Measurements from ENCODE around the gene SYT1.
A peak's percentile ranks its signal among the peaks of the same experiment; 100 is the strongest.

The SYT1 gene

DNA sequence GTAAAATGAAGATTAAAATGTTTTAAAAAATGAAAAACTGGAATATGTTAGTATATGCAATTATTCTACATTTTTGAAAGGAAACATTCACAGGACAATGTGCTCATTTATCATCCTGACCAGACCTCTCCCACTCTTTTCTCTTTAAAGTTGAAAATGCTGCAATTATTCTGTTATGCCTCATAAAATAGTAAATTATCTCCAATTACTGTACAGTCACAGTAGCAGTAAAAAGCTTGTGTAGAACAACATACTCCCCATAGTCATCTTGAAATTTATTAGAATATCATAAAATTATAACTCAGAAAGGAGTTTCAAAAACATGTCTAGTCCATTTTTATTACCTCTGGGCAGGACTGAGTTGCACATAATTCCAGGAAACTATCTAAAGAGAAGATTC lies 250.3 kb downstream of the SYT1 start:
- no peak overlapping the region for H4K8ac ChIP-seq (ENCODE audit: low read length)
- no peak overlapping the region for H3K4me3 ChIP-seq (ENCODE audit: insufficient read depth in 1 of 2, low read depth in 1 of 2, low read length in 2 of 2)
- no peak overlapping the region for H2AK5ac ChIP-seq (ENCODE audit: low read length, severe bottlenecking)

DNA sequence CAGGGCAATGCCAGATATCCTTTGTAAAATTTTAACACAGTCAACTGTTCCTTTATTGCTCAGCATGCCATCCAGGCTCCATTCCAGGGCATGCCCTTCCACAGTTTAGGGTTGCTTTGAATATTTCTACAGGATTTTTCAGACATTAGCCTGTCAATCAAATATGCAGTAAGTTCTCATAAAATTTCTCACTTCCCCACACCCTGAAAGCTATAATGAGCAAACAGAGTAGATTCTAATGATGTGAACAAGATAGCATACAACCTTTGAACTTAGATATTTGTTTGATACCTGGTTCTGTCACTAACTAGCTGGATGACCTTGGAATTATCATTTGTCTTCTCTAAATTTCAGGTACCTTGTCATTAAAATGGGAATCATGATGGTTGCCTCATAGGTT lies 251.2 kb downstream of the SYT1 start:
- no peaks in the 10 kb centered on the region for H3K9me3 ChIP-seq (ENCODE audit: control insufficient read depth, low read length)
- H2BK5ac ChIP-seq (ENCODE audit: low read depth, low read length, poor library complexity, severe bottlenecking) = no peak overlapping the region
- no peak overlapping the region for H4K8ac ChIP-seq (ENCODE audit: low read length)
- H4K91ac ChIP-seq (ENCODE audit: low read length) = no peak overlapping the region
- H2BK120ac ChIP-seq (ENCODE audit: low read depth, low read length) = no peak overlapping the region
- no peaks in the 10 kb centered on the region for H3K4me1 ChIP-seq (ENCODE audit: control insufficient read depth, insufficient read depth, low read depth, low read length)
- no peak overlapping the region for H2BK12ac ChIP-seq (ENCODE audit: low read length in 2 of 2)
- no peak overlapping the region for H3K14ac ChIP-seq (ENCODE audit: low read length in 2 of 2)
- no peak overlapping the region for H2BK15ac ChIP-seq (ENCODE audit: low read depth, poor library complexity, severe bottlenecking)
- no peak overlapping the region for H3K4ac ChIP-seq (ENCODE audit: low read depth in 1 of 2, low read length in 2 of 2)
- no peak overlapping the region for H2AK5ac ChIP-seq (ENCODE audit: low read length, severe bottlenecking)
- no peak overlapping the region for H3K23ac ChIP-seq (ENCODE audit: low read length in 2 of 2)
- no peak overlapping the region for H3K27ac ChIP-seq (ENCODE audit: low read length, poor library complexity, severe bottlenecking)
- no peaks in the 10 kb centered on the region for H3K36me3 ChIP-seq (ENCODE audit: control insufficient read depth in 1 of 2, insufficient read depth in 2 of 2, low read depth in 1 of 2, low read length in 2 of 2)
- H2AFZ ChIP-seq (ENCODE audit: low read depth, low read length) = no peak overlapping the region
- H3K18ac ChIP-seq (ENCODE audit: low read depth in 1 of 2, low read length in 2 of 2) = no peak overlapping the region
- DNase-seq = no peak
- H3K27me3 ChIP-seq (ENCODE audit: control insufficient read depth in 1 of 2, insufficient read depth in 1 of 2, low read length in 2 of 2) = no peaks in the 10 kb centered on the region
- H3K4me2 ChIP-seq (ENCODE audit: low read length, poor library complexity, severe bottlenecking) = no peak overlapping the region
- no peak overlapping the region for H3K4me3 ChIP-seq (ENCODE audit: insufficient read depth in 1 of 2, low read depth in 1 of 2, low read length in 2 of 2)
- no peak overlapping the region for H3K9ac ChIP-seq (ENCODE audit: low read length)
- no peaks in the 10 kb centered on the region for H3K79me1 ChIP-seq (replicated peaks; ENCODE audit: low read length, poor library complexity, severe bottlenecking)

More for the DNA sequence above, 250.3 kb downstream of the SYT1 start:
- Histone ChIP-seq H3K4ac (ENCODE audit: low read depth in 1 of 2, low read length in 2 of 2) (no peak overlapping the region), H3K27ac (ENCODE audit: low read length, poor library complexity, severe bottlenecking) (no peak overlapping the region), H3K4me1 (ENCODE audit: control insufficient read depth, insufficient read depth, low read depth, low read length) (no peaks in the 10 kb centered on the region), H3K9me3 (ENCODE audit: control insufficient read depth, low read length) (no peaks in the 10 kb centered on the region), H3K27me3 (ENCODE audit: control insufficient read depth in 1 of 2, insufficient read depth in 1 of 2, low read length in 2 of 2) (no peaks in the 10 kb centered on the region), H2AFZ (ENCODE audit: low read depth, low read length) (no peak overlapping the region), H3K4me2 (ENCODE audit: low read length, poor library complexity, severe bottlenecking) (no peak overlapping the region), H3K23ac (ENCODE audit: low read length in 2 of 2) (no peak overlapping the region), H2BK5ac (ENCODE audit: low read depth, low read length, poor library complexity, severe bottlenecking) (no peak overlapping the region), H3K36me3 (ENCODE audit: control insufficient read depth in 1 of 2, insufficient read depth in 2 of 2, low read depth in 1 of 2, low read length in 2 of 2) (no peaks in the 10 kb centered on the region), H3K14ac (ENCODE audit: low read length in 2 of 2) (no peak overlapping the region), H3K79me1 (replicated peaks; ENCODE audit: low read length, poor library complexity, severe bottlenecking) (no peaks in the 10 kb centered on the region), H4K91ac (ENCODE audit: low read length) (no peak overlapping the region), H3K9ac (ENCODE audit: low read length) (no peak overlapping the region), H2BK120ac (ENCODE audit: low read depth, low read length) (no peak overlapping the region), H2BK12ac (ENCODE audit: low read length in 2 of 2) (no peak overlapping the region), H3K18ac (ENCODE audit: low read depth in 1 of 2, low read length in 2 of 2) (no peak overlapping the region), H2BK15ac (ENCODE audit: low read depth, poor library complexity, severe bottlenecking) (no peak overlapping the region)
- DNase-seq = no peak

DNA sequence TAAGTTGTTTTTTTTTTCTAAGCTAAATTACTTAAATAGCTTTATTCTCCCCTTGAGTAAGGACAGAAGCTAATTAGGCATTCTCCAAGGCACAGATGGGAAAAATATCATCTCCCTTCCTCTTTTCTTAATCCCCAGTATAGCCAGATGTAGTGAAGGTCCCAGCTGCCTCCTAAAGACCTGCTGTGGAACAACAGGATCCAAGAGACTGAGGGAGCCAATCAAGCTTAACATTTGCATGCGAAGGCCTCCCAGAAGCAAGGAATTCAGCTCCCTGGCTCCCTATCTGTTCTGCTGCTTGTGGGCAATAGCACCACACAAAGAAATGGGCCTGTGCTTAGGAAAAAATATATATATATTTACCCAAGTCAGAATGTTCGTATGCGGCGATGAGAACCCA lies 255.2 kb downstream of the SYT1 start:
- Histone ChIP-seq H4K8ac (ENCODE audit: low read length) (no peak overlapping the region), H3K79me1 (replicated peaks; ENCODE audit: low read length, poor library complexity, severe bottlenecking) (no peaks in the 10 kb centered on the region), H4K91ac (ENCODE audit: low read length) (no peak overlapping the region), H3K4me2 (ENCODE audit: low read length, poor library complexity, severe bottlenecking) (no peak overlapping the region), H2BK120ac (ENCODE audit: low read depth, low read length) (no peak overlapping the region), H3K14ac (ENCODE audit: low read length in 2 of 2) (no peak overlapping the region), H3K27ac (ENCODE audit: low read length, poor library complexity, severe bottlenecking) (no peak overlapping the region), H3K4me1 (ENCODE audit: control insufficient read depth, insufficient read depth, low read depth, low read length) (no peaks in the 10 kb centered on the region), H3K9me3 (ENCODE audit: control insufficient read depth, low read length) (no peaks in the 10 kb centered on the region), H2BK12ac (ENCODE audit: low read length in 2 of 2) (no peak overlapping the region), H2AK5ac (ENCODE audit: low read length, severe bottlenecking) (no peak overlapping the region), H3K4me3 (ENCODE audit: insufficient read depth in 1 of 2, low read depth in 1 of 2, low read length in 2 of 2) (no peak overlapping the region), H2AFZ (ENCODE audit: low read depth, low read length) (no peak overlapping the region), H3K18ac (ENCODE audit: low read depth in 1 of 2, low read length in 2 of 2) (no peak overlapping the region), H3K4ac (ENCODE audit: low read depth in 1 of 2, low read length in 2 of 2) (no peak overlapping the region), H2BK15ac (ENCODE audit: low read depth, poor library complexity, severe bottlenecking) (no peak overlapping the region), H3K9ac (ENCODE audit: low read length) (no peak overlapping the region), H3K36me3 (ENCODE audit: control insufficient read depth in 1 of 2, insufficient read depth in 2 of 2, low read depth in 1 of 2, low read length in 2 of 2) (no peaks in the 10 kb centered on the region), H3K27me3 (ENCODE audit: control insufficient read depth in 1 of 2, insufficient read depth in 1 of 2, low read length in 2 of 2) (no peaks in the 10 kb centered on the region), H3K23ac (ENCODE audit: low read length in 2 of 2) (no peak overlapping the region), H2BK5ac (ENCODE audit: low read depth, low read length, poor library complexity, severe bottlenecking) (no peak overlapping the region)
- DNase-seq = no peak
- 78% methylated on average over 1 of the region's 4 CpGs for WGBS

DNA sequence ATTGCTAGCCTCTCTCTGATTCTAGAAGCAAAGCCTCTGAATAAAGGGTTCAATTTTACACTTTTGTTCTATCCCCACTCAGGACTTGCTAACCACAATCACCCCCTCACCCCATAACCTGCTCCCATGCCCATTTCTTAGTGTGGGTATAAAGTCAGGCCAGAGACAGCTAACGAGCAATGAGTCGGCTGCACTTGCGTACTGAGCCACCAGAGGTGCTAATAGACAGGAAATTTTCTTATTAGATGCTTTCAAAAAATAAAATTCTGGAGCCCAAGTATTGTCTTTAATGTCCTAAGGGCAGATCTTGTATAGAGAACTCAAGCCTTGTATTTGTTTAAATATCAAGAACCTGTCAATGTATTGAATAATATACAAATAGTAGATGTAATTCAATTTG lies 256.9 kb downstream of the SYT1 start:
- Histone ChIP-seq H4K91ac (ENCODE audit: low read length) (no peak overlapping the region), H3K27me3 (ENCODE audit: control insufficient read depth in 1 of 2, insufficient read depth in 1 of 2, low read length in 2 of 2) (no peaks in the 10 kb centered on the region), H2AFZ (ENCODE audit: low read depth, low read length) (no peak overlapping the region), H3K18ac (ENCODE audit: low read depth in 1 of 2, low read length in 2 of 2) (no peak overlapping the region), H3K36me3 (ENCODE audit: control insufficient read depth in 1 of 2, insufficient read depth in 2 of 2, low read depth in 1 of 2, low read length in 2 of 2) (no peaks in the 10 kb centered on the region), H3K4ac (ENCODE audit: low read depth in 1 of 2, low read length in 2 of 2) (no peak overlapping the region), H2AK5ac (ENCODE audit: low read length, severe bottlenecking) (no peak overlapping the region), H2BK12ac (ENCODE audit: low read length in 2 of 2) (no peak overlapping the region), H2BK15ac (ENCODE audit: low read depth, poor library complexity, severe bottlenecking) (no peak overlapping the region), H3K27ac (ENCODE audit: low read length, poor library complexity, severe bottlenecking) (no peak overlapping the region), H3K14ac (ENCODE audit: low read length in 2 of 2) (no peak overlapping the region), H3K9me3 (ENCODE audit: control insufficient read depth, low read length) (no peaks in the 10 kb centered on the region), H4K8ac (ENCODE audit: low read length) (no peak overlapping the region), H3K4me3 (ENCODE audit: insufficient read depth in 1 of 2, low read depth in 1 of 2, low read length in 2 of 2) (no peak overlapping the region), H2BK120ac (ENCODE audit: low read depth, low read length) (no peak overlapping the region), H2BK5ac (ENCODE audit: low read depth, low read length, poor library complexity, severe bottlenecking) (no peak overlapping the region), H3K79me1 (replicated peaks; ENCODE audit: low read length, poor library complexity, severe bottlenecking) (no peaks in the 10 kb centered on the region), H3K9ac (ENCODE audit: low read length) (no peak overlapping the region), H3K23ac (ENCODE audit: low read length in 2 of 2) (no peak overlapping the region), H3K4me1 (ENCODE audit: control insufficient read depth, insufficient read depth, low read depth, low read length) (no peaks in the 10 kb centered on the region), H3K4me2 (ENCODE audit: low read length, poor library complexity, severe bottlenecking) (no peak overlapping the region)
- peak; percentile 2 for DNase-seq
- WGBS = no CpG with 5 or more reads among the region's 3 CpGs
